ENCODE data around the gene EPHA8. TPM values are rescaled to one million over a fixed set of nuclear protein-coding genes. Genes with fewer than 3 reads are reported as not detected.

EPHA8 gene
- polyA plus RNA-seq, 1 of the 3 experiments (the other 2 are of a cell fraction), result 0.02 TPM

- Histone ChIP-seq H3K9me3 (no peaks in the 10 kb centered on the region), H2AFZ (ENCODE audit: low read depth) (no peak within 1 kb of the TSS), H4K20me1 (ENCODE audit: insufficient read depth) (no peaks in the 10 kb centered on the region), H3K9me2 (no peaks in the 10 kb centered on the region), H3K4me2 (no peak within 1 kb of the TSS), H3K27ac (ENCODE audit: low read depth in 2 of 2, low read length in 1 of 2) (no peak within 1 kb of the TSS), H3K9ac (no peak within 1 kb of the TSS), H3K36me3 (replicated peaks in 1 of 2; ENCODE audit: control insufficient read depth in 1 of 2, insufficient read depth in 2 of 2, low read length in 1 of 2) (no peaks in the 10 kb centered on the region), H3K4me3 (ENCODE audit: low read depth in 2 of 2, low read length in 1 of 2) (no peak within 1 kb of the TSS), H3F3A (replicated peaks; ENCODE audit: insufficient read depth) (no peaks in the 10 kb centered on the region), H3K27me3 (ENCODE audit: insufficient read depth) (no peaks in the 10 kb centered on the region), H3K4me1 (ENCODE audit: control insufficient read depth in 1 of 2, insufficient read depth in 2 of 2, low read depth in 1 of 2, low read length in 1 of 2) (peaks cover 0 to 11% of the 10 kb centered on the region in 2 experiments; a peak in 1 of 4 replicates), H3K79me2 (ENCODE audit: insufficient read depth) (no peaks in the 10 kb centered on the region)
- no peak for TF ChIP-seq EZH2phosphoT487 (IDR thresholded peaks at IDR 0.05; ENCODE audit: borderline replicate concordance, low read depth)
- TF ChIP-seq MEF2A (IDR thresholded peaks at IDR 0.05; ENCODE audit: borderline replicate concordance, low read depth), result no peak
- no peak for TF ChIP-seq TAF1 (IDR thresholded peaks at IDR 0.05; ENCODE audit: borderline replicate concordance, low read depth, low read length)
- TF ChIP-seq, protein P1, sequence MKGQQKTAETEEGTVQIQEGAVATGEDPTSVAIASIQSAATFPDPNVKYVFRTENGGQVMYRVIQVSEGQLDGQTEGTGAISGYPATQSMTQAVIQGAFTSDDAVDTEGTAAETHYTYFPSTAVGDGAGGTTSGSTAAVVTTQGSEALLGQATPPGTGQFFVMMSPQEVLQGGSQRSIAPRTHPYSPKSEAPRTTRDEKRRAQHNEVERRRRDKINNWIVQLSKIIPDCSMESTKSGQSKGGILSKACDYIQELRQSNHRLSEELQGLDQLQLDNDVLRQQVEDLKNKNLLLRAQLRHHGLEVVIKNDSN (IDR thresholded peaks at IDR 0.05; ENCODE audit: borderline replicate concordance, low read depth), result no peak
- no peak for TF ChIP-seq FOSL2 (IDR thresholded peaks at IDR 0.05; ENCODE audit: borderline replicate concordance, low read depth)
- 38% methylated on average over 4 of the region's 8 CpGs for WGBS (ENCODE audit: low lambda C conversion rate)
- no peak for DNase-seq
- CTCF ChIA-PET, result interaction anchor here (0.6 to 8.9 kb wide), 13 partner anchors 8 to 542 kb away, joined by 3 to 289 read pairs (median 12); partner anchors contain the start of gene C1QB
- POLR2A ChIA-PET, result no interaction called here
Observed at GRCh38 chr1:22643381-22643780, 80.1 kb downstream of the EPHA8 start, which contains the start of gene C1QC. C1QC (plus strand) TSS chr1:22643633; CDS start chr1:22644024, 391 bp downstream.

GRCh38 chr1:22643928-22644327, 80.6 kb downstream of the EPHA8 start:
- no peaks in the 10 kb centered on the region for H3F3A ChIP-seq (replicated peaks; ENCODE audit: insufficient read depth)
- no peaks in the 10 kb centered on the region for H3K9me3 ChIP-seq
- H3K9me2 ChIP-seq, result no peaks in the 10 kb centered on the region
- H3K4me2 ChIP-seq, result no peak overlapping the region
- H3K27me3 ChIP-seq (ENCODE audit: insufficient read depth), result no peaks in the 10 kb centered on the region
- H4K20me1 ChIP-seq (ENCODE audit: insufficient read depth), result no peaks in the 10 kb centered on the region
- H3K9ac ChIP-seq, result no peak overlapping the region
- DNase-seq, result no peak
- H3K4me1 ChIP-seq (ENCODE audit: control insufficient read depth in 1 of 2, insufficient read depth in 2 of 2, low read depth in 1 of 2, low read length in 1 of 2), result peaks cover 0 to 11% of the 10 kb centered on the region in 2 experiments; a peak in 1 of 4 replicates
- no peaks in the 10 kb centered on the region for H3K36me3 ChIP-seq (replicated peaks in 1 of 2; ENCODE audit: control insufficient read depth in 1 of 2, insufficient read depth in 2 of 2, low read length in 1 of 2)
- no peak overlapping the region for H3K4me3 ChIP-seq (ENCODE audit: low read depth in 2 of 2, low read length in 1 of 2)
- H2AFZ ChIP-seq (ENCODE audit: low read depth), result no peak overlapping the region
- TF ChIP-seq, protein P2, sequence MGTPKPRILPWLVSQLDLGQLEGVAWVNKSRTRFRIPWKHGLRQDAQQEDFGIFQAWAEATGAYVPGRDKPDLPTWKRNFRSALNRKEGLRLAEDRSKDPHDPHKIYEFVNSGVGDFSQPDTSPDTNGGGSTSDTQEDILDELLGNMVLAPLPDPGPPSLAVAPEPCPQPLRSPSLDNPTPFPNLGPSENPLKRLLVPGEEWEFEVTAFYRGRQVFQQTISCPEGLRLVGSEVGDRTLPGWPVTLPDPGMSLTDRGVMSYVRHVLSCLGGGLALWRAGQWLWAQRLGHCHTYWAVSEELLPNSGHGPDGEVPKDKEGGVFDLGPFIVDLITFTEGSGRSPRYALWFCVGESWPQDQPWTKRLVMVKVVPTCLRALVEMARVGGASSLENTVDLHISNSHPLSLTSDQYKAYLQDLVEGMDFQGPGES (IDR thresholded peaks at IDR 0.05; ENCODE audit: low read depth, low read length), result no peak
- TF ChIP-seq NRF1 (IDR thresholded peaks at IDR 0.05; ENCODE audit: low read depth, low read length), result no peak
- TF ChIP-seq POLR2AphosphoS5 (IDR thresholded peaks at IDR 0.05; ENCODE audit: low read depth, low read length), result no peak
- no peak for TF ChIP-seq TEAD4 (IDR thresholded peaks at IDR 0.05; ENCODE audit: borderline replicate concordance, insufficient read depth)
- TF ChIP-seq FOSL2 (IDR thresholded peaks at IDR 0.05; ENCODE audit: borderline replicate concordance, low read depth), result no peak
- no peak for TF ChIP-seq REST (IDR thresholded peaks at IDR 0.05; ENCODE audit: low read depth, low read length)
- no peak for TF ChIP-seq CTCF (IDR thresholded peaks at IDR 0.05)
- H3K79me2 ChIP-seq (ENCODE audit: insufficient read depth), result no peaks in the 10 kb centered on the region
- 43% methylated on average over 10 of the region's 12 CpGs for WGBS (ENCODE audit: low lambda C conversion rate)
- H3K27ac ChIP-seq (ENCODE audit: low read depth in 2 of 2, low read length in 1 of 2), result no peak overlapping the region
- ChIA-PET POLR2A (no interaction called here), CTCF (interaction anchor here (0.6 to 8.9 kb wide), 6 partner anchors 9 to 228 kb away, joined by 3 to 289 read pairs (median 26); partner anchors contain the start of gene C1QB)

All from SK-N-SH (cell line).